HG03565 (cell line): ENCODE data around the gene AIMP1.
"Not testable (repeated sequence)": the region's sequence is repeated elsewhere in the genome, so short reads cannot be mapped to it uniquely, and the experiment has no call there.

Experiments used
- ATAC-seq: cut with Tn5 transposase; IDR thresholded peaks from one replicate; pipeline ENCODE4 v1.9.1; 2021; ENCODE audit warnings: mild to moderate bottlenecking, moderate library complexity; ENCODE audit not compliant: unreplicated experiment

Gene AIMP1

GRCh38 chr4:106312377-106312776 lies 4.0 kb upstream of the AIMP1 start:
- ATAC-seq, result no peak

DNA sequence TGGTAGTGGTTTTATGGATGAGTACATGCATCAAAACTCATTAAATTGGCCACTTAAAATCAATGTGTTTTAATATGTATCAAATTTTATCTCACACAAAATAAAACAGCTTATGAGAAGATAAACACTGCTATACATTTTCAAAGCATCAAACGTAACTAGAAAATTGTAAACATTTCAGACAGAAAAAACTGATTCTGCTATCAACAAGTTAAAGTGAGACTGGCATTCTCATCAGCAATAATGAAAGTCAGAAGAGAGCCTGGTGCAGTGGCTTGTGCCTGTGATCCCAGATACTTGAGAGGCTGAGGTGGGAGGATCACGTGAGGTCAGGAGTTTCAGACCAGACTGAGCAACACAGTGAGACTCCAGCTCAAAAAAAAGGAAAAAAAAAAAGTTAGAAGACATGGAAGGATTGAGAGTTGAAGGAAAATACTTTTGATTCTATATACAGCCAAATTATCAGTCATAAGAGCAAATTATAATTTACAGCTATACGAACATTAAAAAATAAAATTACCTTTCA lies 3.3 kb upstream of the AIMP1 start:
- no peak for ATAC-seq

- ATAC-seq, result no peak
Observed at GRCh38 chr4:106314960-106315359, 1.4 kb upstream of the AIMP1 start.

DNA sequence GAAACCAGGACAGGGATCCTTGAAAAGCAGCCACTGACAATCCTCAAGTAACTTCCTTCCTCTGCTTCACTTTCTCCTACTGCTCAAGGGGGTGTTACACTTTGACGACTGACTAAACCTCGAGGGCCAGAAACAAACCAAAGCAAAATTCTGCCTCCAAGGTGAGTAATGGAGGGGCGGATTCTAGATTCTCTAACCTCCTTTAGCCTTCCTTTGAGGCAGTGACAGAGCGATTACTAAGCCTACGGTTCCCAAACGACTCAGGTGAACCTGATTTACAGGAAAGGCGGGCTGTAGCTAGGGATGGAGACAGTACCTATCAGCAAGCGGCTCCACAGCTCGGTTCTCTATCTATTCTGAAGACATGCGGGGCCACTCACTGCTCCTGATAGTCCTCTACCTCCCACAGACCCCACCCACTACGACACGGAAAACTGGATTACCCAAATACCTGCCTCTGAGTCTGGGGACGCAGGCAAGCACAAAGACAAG lies 828 bp upstream of the AIMP1 start:
- peak; percentile 4 for ATAC-seq

- peak; percentile 1 for ATAC-seq
Observed at GRCh38 chr4:106316773-106317409, 541 bp downstream of the AIMP1 start.

- ATAC-seq, result no peak
Observed at GRCh38 chr4:106317815-106318214, 1.5 kb downstream of the AIMP1 start.

GRCh38 chr4:106318511-106318910 lies 2.2 kb downstream of the AIMP1 start:
- no peak for ATAC-seq

DNA sequence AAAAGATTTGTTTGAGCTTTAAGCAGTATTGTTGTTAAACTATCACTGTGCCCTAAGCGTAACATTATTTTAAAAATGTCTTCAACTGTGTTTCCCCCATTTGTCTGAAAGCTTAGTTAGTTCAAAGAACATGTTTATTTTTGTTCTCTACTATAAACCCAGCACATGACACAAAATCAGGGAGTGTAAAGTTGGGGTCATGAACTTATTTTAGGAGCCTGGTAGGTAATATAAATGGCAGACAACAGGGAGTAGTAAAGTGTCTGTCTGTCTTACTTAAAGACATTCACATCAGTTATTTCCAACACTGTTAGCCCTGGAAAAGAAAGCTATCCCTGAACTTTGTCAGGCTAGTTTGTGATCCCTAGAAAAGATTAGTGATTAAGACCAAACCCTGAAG lies 3.9 kb downstream of the AIMP1 start:
- no peak for ATAC-seq

- ATAC-seq, result not testable (repeated sequence)
Observed at GRCh38 chr4:106321168-106321567, 4.8 kb downstream of the AIMP1 start.

DNA sequence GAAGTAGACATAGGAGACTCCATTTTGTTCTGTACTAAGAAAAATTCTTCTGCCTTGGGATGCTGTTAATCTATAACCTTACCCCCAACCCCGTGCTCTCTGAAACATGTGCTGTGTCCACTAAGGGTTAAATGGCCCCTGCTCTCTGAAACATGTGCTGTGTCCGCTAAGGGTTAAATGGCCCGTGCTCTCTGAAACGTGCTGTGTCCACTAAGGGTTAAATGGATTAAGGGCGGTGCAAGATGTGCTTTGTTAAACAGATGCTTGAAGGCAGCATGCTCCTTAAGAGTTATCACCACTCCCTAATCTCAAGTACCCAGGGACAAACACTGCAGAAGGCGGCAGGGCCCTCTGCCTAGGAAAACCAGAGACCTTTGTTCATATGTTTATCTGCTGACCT lies 5.5 kb downstream of the AIMP1 start:
- not testable (repeated sequence) for ATAC-seq

GRCh38 chr4:106323119-106323518 lies 6.8 kb downstream of the AIMP1 start:
- no peak for ATAC-seq

- ATAC-seq, result no peak
Observed at GRCh38 chr4:106325800-106326199, 9.4 kb downstream of the AIMP1 start.

DNA sequence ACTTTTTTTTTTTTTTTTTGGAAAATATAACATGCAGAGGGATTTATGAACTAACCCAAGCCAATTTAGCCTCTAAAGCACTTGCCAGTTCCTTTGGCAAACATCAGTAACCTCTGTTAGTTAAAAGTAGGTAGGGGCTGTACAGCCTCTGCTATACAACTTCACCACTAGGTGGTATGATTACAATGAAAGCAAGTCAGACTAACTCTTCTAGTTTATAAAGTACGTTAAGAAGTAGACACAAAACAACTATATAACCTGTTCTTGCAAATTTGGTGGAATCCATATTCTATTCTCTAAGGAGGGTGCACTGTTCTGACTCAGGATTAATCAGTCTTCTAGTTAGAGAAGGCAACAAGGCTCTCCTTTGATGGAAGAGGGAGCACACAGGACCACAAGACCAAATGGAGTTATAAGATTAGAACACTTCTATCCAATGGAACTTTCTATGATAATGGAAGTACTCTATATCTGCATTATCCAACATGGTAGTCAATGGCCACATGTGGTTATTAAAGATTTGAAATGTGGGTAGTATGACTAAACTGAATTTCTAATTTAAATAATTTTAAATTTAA lies 12.8 kb downstream of the AIMP1 start:
- ATAC-seq, result peak; percentile 75

- ATAC-seq, result no peak
Observed at GRCh38 chr4:106333186-106333585, 16.8 kb downstream of the AIMP1 start.

GRCh38 chr4:106334741-106335470 lies 18.6 kb downstream of the AIMP1 start:
- no peak for ATAC-seq

DNA sequence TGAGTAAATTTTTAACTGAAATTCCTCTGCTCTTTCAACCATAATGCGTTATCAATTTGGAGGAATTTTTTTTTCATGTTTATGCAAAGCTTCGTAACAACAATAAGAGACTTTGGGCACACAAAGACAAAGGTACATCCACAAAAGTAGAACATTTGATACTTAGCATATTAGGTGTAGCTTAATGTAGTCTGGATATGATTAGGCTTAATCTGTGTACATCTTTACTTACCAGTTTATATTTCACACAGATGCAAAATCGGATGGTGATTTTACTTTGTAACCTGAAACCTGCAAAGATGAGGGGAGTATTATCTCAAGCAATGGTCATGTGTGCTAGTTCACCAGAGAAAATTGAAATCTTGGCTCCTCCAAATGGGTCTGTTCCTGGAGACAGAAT lies 20.3 kb downstream of the AIMP1 start:
- no peak for ATAC-seq

- ATAC-seq, result no peak
Observed at GRCh38 chr4:106337916-106338315, 21.6 kb downstream of the AIMP1 start.

DNA sequence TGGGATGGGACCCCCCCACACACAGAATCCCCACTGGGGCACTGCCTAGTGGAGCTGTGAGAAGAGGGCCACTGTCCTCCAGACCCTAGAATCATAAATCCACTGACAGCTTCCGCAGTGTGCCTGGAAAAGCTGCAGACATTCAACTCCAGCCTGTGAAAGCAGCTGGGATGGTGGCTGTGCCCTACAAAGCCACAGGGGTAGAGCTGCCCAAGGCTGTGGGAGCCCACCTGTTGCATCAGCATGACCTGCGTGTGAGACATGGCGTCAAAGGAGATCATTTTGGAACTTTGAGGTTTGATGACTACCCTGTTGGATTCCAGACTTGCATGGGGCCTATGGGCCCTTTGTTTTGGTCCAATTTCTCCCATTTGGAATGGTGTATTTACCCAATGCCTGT lies 22.3 kb downstream of the AIMP1 start:
- ATAC-seq, result no peak

DNA sequence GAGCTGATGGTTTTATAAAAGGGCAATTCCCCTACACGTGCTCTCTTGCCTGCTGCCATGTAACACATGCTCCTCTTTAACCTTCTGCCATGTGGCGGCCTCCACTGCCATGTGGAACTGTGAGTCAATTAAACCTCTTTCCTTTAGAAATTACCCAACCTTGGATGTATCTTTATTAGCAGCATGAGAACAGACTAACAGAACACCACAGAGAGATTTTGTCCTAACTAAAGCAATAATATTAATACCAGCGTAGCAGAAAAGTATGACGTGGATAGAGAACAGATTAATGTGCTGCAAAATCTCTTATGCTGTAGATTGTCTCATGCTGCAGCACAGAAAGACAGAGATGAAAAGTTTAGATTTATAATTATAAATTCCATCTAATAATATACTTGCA lies 23.1 kb downstream of the AIMP1 start:
- ATAC-seq, result no peak

DNA sequence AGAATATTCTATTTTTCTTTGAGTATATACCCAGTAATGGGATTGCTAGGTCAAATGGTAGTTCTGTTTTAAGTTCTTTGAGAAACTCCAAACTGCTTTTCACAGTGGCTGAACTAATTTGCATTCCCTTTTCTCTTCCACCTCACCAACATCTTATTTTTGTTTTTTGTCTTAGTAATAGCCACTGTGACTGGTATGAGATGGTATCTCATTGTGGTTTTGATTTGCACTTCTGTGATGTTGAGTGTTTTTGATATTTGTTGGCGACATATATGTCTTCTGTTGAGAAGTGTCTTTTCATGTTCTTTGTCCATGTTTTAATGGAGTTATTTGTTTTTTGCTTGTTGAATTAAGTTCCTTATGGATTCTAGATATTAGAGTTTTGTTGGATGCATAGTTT lies 24.4 kb downstream of the AIMP1 start:
- ATAC-seq, result no peak

- no peak for ATAC-seq
Observed at GRCh38 chr4:106343865-106344646, 27.7 kb downstream of the AIMP1 start.
